ENCODE data around the gene CDCP1. TPM values are rescaled to one million over a fixed set of nuclear protein-coding genes. Genes with fewer than 3 reads are reported as not detected.

CDCP1 gene
- total RNA-seq, 2 experiments from 2014 or later: 0.32 to 0.36 TPM

GRCh38 chr3:45123030-45123429, 23.1 kb downstream of the CDCP1 start:
- DNase-seq (no peak), ATAC-seq (no peak)
- Mint-ChIP-seq H3K4me3 (no peak overlapping the region), H3K4me1 (ENCODE audit: low read depth) (peaks cover 25% of the 10 kb centered on the region), H3K27me3 (peaks cover 9% of the 10 kb centered on the region), H3K9me3 (no peaks in the 10 kb centered on the region), H3K27ac (no peak overlapping the region), H3K36me3 (ENCODE audit: low read depth) (no peaks in the 10 kb centered on the region)
- CTCF ChIA-PET: interaction anchor here (1.3 to 1.6 kb wide), 2 partner anchors 30 to 88 kb away, joined by 4 to 7 read pairs; no protein-coding TSS in a partner anchor
- POLR2A ChIA-PET: interaction anchor here (1.3 kb wide), 1 partner anchor 12 kb away, joined by 3 read pairs; no protein-coding TSS in a partner anchor
- intact Hi-C loops (cut with micrococcal nuclease): no loop called here
- TF ChIP-seq CTCF (IDR thresholded peaks at IDR 0.05): no peak

- Mint-ChIP-seq H3K4me1 (ENCODE audit: low read depth) (peaks cover 32% of the 10 kb centered on the region), H3K27ac (no peak overlapping the region)
- ATAC-seq: no peak
Observed at GRCh38 chr3:45120359-45121158, 25.6 kb downstream of the CDCP1 start.

GRCh38 chr3:45119824-45120358, 26.3 kb downstream of the CDCP1 start:
- Mint-ChIP-seq H3K27ac (no peak overlapping the region), H3K4me3 (no peak overlapping the region), H3K27me3 (peaks cover 6% of the 10 kb centered on the region), H3K36me3 (ENCODE audit: low read depth) (no peaks in the 10 kb centered on the region), H3K9me3 (no peaks in the 10 kb centered on the region), H3K4me1 (ENCODE audit: low read depth) (peaks cover 32% of the 10 kb centered on the region)
- no peak for TF ChIP-seq CTCF (IDR thresholded peaks at IDR 0.05)
- no peak for DNase-seq
- CTCF ChIA-PET: interaction anchor here (1.4 kb wide), 1 partner anchor 7 kb away, joined by 4 read pairs; no protein-coding TSS in a partner anchor
- POLR2A ChIA-PET: no interaction called here
- intact Hi-C loops (cut with micrococcal nuclease): no loop called here
- ATAC-seq: no peak

More at GRCh38 chr3:45120359-45121158, 25.6 kb downstream of the CDCP1 start:
- ChIA-PET CTCF (interaction anchor here (1.0 kb wide), 1 partner anchor 80 kb away, joined by 3 read pairs; no protein-coding TSS in a partner anchor), POLR2A (no interaction called here)
- intact Hi-C loops (cut with micrococcal nuclease): no loop called here
- no peaks in the 10 kb centered on the region for H3K9me3 Mint-ChIP-seq
- H3K27me3 Mint-ChIP-seq: peaks cover 9% of the 10 kb centered on the region
- H3K4me3 Mint-ChIP-seq: no peak overlapping the region
- TF ChIP-seq CTCF (IDR thresholded peaks at IDR 0.05): no peak
- no peaks in the 10 kb centered on the region for H3K36me3 Mint-ChIP-seq (ENCODE audit: low read depth)
- DNase-seq: no peak

GRCh38 chr3:45119376-45119775, 26.8 kb downstream of the CDCP1 start:
- Mint-ChIP-seq H3K4me1 (ENCODE audit: low read depth) (peaks cover 35% of the 10 kb centered on the region), H3K9me3 (no peaks in the 10 kb centered on the region), H3K27ac (no peak overlapping the region), H3K36me3 (ENCODE audit: low read depth) (no peaks in the 10 kb centered on the region), H3K4me3 (no peak overlapping the region), H3K27me3 (peaks cover 5% of the 10 kb centered on the region)
- no peak for TF ChIP-seq CTCF (IDR thresholded peaks at IDR 0.05)
- intact Hi-C loops (cut with micrococcal nuclease): no loop called here
- ATAC-seq: no peak
- ChIA-PET POLR2A (no interaction called here), CTCF (interaction anchor here (1.4 to 2.6 kb wide), 2 partner anchors 8 to 91 kb away, joined by 4 to 12 read pairs; no protein-coding TSS in a partner anchor)
- DNase-seq: no peak

Measured in activated CD8-positive, alpha-beta T cell treated with anti-CD3 and anti-CD28 coated beads for 36 hours (primary cell).